MCF 10A (cell line): ENCODE results near the gene CFAP43. TPM values are rescaled to one million over a fixed set of nuclear protein-coding genes. Genes with fewer than 3 reads are reported as not detected.

Experiments used
- BruUV-seq: library from RNA; stranded (reverse); fragments of 400-500 nt; replicated peaks from 2 replicates; lab custom pipeline; 2021; lab: Mats Ljungman, UMichigan
- CTCF ChIA-PET: fragments of 300-600 bp; sonication (Branson Sonifier 250); formaldehyde crosslinking; extraction: SDS; loops from one replicate; lab custom pipeline; 2021; ENCODE audit warnings: antibody characterized with exemption, inconsistent platforms; lab: Yijun Ruan, JAX
- POLR2A ChIA-PET: fragments of 300-600, 350-650 bp; sonication (Branson Sonifier 250); formaldehyde crosslinking; extraction: SDS; loops from one replicate; lab custom pipeline; 2020; ENCODE audit warnings: antibody characterized with exemption, inconsistent platforms; lab: Yijun Ruan, JAX
- DNase-seq: peaks from one replicate; pipeline ENCODE4 v3.0.0-alpha.2; 2018; ENCODE audit not compliant: unreplicated experiment
- H3K27ac Mint-ChIP-seq: one replicate; pipeline ENCODE4 v1.8.0; 2022; ENCODE audit warnings: mild to moderate bottlenecking, low read depth, mixed read lengths; ENCODE audit not compliant: unreplicated experiment
- H3K27me3 Mint-ChIP-seq: one replicate; pipeline ENCODE4 v1.8.0; 2022; ENCODE audit warnings: mixed read lengths; ENCODE audit not compliant: insufficient read depth, unreplicated experiment
- H3K36me3 Mint-ChIP-seq: one replicate; pipeline ENCODE4 v1.8.0; 2022; ENCODE audit warnings: mild to moderate bottlenecking, moderate library complexity, mixed read lengths; ENCODE audit not compliant: insufficient read depth, unreplicated experiment
- H3K4me1 Mint-ChIP-seq: one replicate; pipeline ENCODE4 v1.8.0; 2022; ENCODE audit warnings: mixed read lengths; ENCODE audit not compliant: insufficient read depth, unreplicated experiment
- H3K4me3 Mint-ChIP-seq: one replicate; pipeline ENCODE4 v1.8.0; 2022; ENCODE audit warnings: mild to moderate bottlenecking, moderate library complexity, mixed read lengths; ENCODE audit not compliant: unreplicated experiment
- H3K9me3 Mint-ChIP-seq: one replicate; pipeline ENCODE4 v1.8.0; 2022; ENCODE audit warnings: mixed read lengths; ENCODE audit not compliant: unreplicated experiment
- CTCF ChIP-seq: fragments of 200-600 bp; IDR thresholded peaks from one replicate; pipeline ENCODE4 v1.8.0; 2022; ENCODE audit warnings: antibody characterized with exemption, mild to moderate bottlenecking; ENCODE audit not compliant: unreplicated experiment
- intact Hi-C: fragments of 100-400 bp; cut with micrococcal nuclease; formaldehyde crosslinking; loops from 2 replicates; pipeline ENCODE4 v1.14.1; 2022
- total RNA-seq: library from RNA; stranded (reverse); gene quantifications from 2 replicates; pipeline ENCODE4 v1.2.3, GENCODE V29; 2022

CFAP43 gene
- total RNA-seq, 1 experiment from 2014 or later = 0.42 TPM

GRCh38 chr10:104257235-104257634 lies 25.1 kb upstream of the CFAP43 start:
- peaks cover 46% of the 10 kb centered on the region for H3K4me1 Mint-ChIP-seq
- H3K9me3 Mint-ChIP-seq = no peaks in the 10 kb centered on the region
- DNase-seq = peak; percentile 40
- intact Hi-C loops = no loop called here
- H3K27me3 Mint-ChIP-seq = no peaks in the 10 kb centered on the region
- no TSS peak for BruUV-seq
- peaks cover 62% of the 10 kb centered on the region for H3K36me3 Mint-ChIP-seq
- no peak for TF ChIP-seq CTCF
- H3K27ac Mint-ChIP-seq = no peak overlapping the region
- ChIA-PET POLR2A (interaction anchor here (0.7 to 5.8 kb wide), 12 partner anchors 9 to 1612 kb away, joined by 3 to 56 read pairs (median 10); partner anchors contain the start of genes GSTO2, ITPRIP and SFR1), CTCF (interaction anchor here (0.8 to 14.7 kb wide), 2 partner anchors 15 to 34 kb away, joined by 4 to 139 read pairs; partner anchors contain the start of gene GSTO2)
- H3K4me3 Mint-ChIP-seq = peak overlapping the region; percentile 80

GRCh38 chr10:104256335-104256961 lies 24.3 kb upstream of the CFAP43 start:
- Mint-ChIP-seq H3K27me3 (no peaks in the 10 kb centered on the region), H3K4me1 (peaks cover 45% of the 10 kb centered on the region), H3K27ac (no peak overlapping the region), H3K4me3 (peak overlapping the region; percentile 80), H3K36me3 (peaks cover 54% of the 10 kb centered on the region), H3K9me3 (no peaks in the 10 kb centered on the region)
- intact Hi-C loops = no loop called here
- CTCF ChIA-PET = interaction anchor here (0.8 to 14.7 kb wide), 3 partner anchors 16 to 134 kb away, joined by 4 to 139 read pairs (median 5); partner anchors contain the start of genes GSTO2 and SFR1
- DNase-seq = no peak
- BruUV-seq = no TSS peak
- POLR2A ChIA-PET = interaction anchor here (0.5 to 5.8 kb wide), 17 partner anchors 8 to 184 kb away, joined by 3 to 56 read pairs (median 4); partner anchors contain the start of genes GSTO2, ITPRIP and SFR1
- no peak for TF ChIP-seq CTCF

DNA sequence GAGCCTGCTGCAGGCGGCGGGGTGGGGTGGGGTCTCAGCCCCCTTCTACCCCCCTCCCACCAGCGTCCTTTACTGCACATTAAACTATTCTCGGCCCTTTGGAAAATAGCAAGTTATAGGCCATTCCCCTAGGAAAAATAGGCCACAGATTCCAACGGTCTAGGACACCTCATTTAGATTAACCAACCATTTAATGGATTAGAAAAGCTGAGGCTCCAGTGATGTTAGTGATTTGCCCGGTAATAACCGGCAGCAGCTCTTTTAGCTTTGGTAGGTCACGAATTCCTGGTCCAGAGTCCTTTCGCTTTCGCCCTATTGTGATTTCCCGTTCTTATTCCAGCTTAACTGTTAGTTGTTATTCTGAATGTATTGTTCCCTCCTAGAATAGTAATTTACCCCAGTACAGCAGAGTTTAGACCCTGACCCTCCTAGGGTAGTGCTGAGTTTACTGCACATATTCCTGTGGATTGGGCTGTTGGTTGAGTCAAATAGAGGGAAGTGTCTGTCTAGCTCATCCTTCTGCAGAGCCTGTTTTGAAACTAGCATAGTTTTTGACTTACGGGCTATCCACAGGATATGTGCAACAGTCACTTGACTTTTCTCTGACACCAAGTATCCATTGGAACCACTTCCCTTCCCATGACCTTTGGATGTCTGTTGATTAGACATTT lies 23.3 kb upstream of the CFAP43 start:
- intact Hi-C loops = no loop called here
- CTCF ChIA-PET = interaction anchor here (0.6 to 14.7 kb wide), 6 partner anchors 17 to 133 kb away, joined by 3 to 139 read pairs (median 5); partner anchors contain the start of genes GSTO2 and SFR1
- peak; percentile 48 for DNase-seq
- POLR2A ChIA-PET = interaction anchor here (0.5 to 5.8 kb wide), 19 partner anchors 7 to 183 kb away, joined by 3 to 56 read pairs (median 4); partner anchors contain the start of genes CFAP43, CFAP58, COL17A1 and GSTO2
- H3K4me3 Mint-ChIP-seq = peak overlapping the region; percentile 80
- no peaks in the 10 kb centered on the region for H3K9me3 Mint-ChIP-seq
- TSS peak; percentile 91 for BruUV-seq
- H3K27ac Mint-ChIP-seq = peak overlapping the region; percentile 85
- peaks cover 44% of the 10 kb centered on the region for H3K36me3 Mint-ChIP-seq
- peaks cover 35% of the 10 kb centered on the region for H3K4me1 Mint-ChIP-seq
- no peak for TF ChIP-seq CTCF
- H3K27me3 Mint-ChIP-seq = no peaks in the 10 kb centered on the region
